ENCODE measurements around the gene DNAH3. TPM values are rescaled to one million over a fixed set of nuclear protein-coding genes. Genes with fewer than 3 reads are reported as not detected.

The DNAH3 gene
- total and polyA plus RNA-seq, 8 donors: 0.03 TPM; not detected in 7

DNA sequence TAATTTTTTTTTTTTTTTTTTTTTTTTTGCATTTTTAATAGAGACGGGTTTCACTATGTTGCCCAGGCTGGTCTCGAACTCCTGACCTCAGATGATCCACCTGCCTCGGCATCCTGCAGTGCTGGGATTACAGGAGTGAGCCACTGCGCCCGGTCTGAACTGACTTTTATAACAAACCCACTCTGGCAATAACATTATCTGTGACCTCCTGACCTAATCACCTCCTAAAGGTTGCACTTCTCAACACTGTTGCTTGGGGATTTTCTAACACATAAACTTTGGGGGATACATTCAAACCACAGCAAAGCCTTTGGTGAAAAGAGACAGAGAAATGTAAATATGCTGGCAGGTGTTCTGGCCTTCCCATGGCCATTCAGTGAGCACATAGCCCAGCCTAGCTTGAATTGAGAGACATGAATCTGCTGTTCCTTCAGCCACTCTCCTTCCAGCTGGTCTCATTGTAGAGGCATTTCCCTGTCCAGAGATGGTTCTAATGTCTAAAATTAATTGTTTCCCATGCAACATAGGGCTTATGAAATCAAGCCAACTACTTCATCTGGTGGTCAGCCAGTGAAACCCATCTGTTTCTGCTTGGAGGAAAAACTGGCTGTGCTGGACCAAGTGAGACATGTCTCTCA lies 221.8 kb downstream of the DNAH3 start:
- ATAC-seq: no peak
- Histone ChIP-seq H3K27ac (no peak overlapping the region), H3K9me3 (no peaks in the 10 kb centered on the region), H3K4me1 (no peaks in the 10 kb centered on the region), H3K27me3 (no peaks in the 10 kb centered on the region), H3K4me3 (no peak overlapping the region), H3K36me3 (no peaks in the 10 kb centered on the region)
- no peak for DNase-seq
- FAIRE-seq: no peak
- TF ChIP-seq, protein P1, sequence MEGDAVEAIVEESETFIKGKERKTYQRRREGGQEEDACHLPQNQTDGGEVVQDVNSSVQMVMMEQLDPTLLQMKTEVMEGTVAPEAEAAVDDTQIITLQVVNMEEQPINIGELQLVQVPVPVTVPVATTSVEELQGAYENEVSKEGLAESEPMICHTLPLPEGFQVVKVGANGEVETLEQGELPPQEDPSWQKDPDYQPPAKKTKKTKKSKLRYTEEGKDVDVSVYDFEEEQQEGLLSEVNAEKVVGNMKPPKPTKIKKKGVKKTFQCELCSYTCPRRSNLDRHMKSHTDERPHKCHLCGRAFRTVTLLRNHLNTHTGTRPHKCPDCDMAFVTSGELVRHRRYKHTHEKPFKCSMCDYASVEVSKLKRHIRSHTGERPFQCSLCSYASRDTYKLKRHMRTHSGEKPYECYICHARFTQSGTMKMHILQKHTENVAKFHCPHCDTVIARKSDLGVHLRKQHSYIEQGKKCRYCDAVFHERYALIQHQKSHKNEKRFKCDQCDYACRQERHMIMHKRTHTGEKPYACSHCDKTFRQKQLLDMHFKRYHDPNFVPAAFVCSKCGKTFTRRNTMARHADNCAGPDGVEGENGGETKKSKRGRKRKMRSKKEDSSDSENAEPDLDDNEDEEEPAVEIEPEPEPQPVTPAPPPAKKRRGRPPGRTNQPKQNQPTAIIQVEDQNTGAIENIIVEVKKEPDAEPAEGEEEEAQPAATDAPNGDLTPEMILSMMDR (IDR thresholded peaks at IDR 0.05): no peak
- intact Hi-C loops (cut with DNase I): no loop called here
- 88 to 91% methylated on average over 4 to 5 of the region's 5 CpGs for WGBS, 2 donors

DNA sequence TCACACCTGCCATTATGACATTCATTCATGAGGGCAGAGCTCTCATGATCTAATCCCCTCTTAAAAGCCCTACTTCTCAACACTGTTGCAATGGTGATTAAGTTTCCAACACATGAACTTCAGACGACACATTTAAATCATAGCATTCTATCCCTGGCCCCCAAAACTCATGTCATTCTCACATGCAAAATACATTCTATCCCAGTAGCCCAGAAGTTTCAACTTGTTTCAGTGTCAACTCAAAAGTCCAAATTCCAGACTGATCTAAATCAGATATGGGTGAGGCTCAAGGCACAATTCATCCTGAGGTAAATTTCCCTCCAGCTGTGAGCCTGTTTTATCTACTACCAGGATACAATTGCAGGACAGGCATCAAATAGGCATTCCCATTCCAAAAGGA lies 224.9 kb downstream of the DNAH3 start:
- Histone ChIP-seq H3K36me3 (no peaks in the 10 kb centered on the region), H3K4me3 (no peak overlapping the region), H3K27me3 (no peaks in the 10 kb centered on the region), H3K27ac (no peak overlapping the region), H3K9me3 (no peaks in the 10 kb centered on the region), H3K4me1 (no peaks in the 10 kb centered on the region)
- 93 to 100% methylated on average over 1 of the region's 1 CpG for WGBS, 2 donors
- ATAC-seq (no peak), DNase-seq (no peak), FAIRE-seq (no peak)
- intact Hi-C loops (cut with DNase I): no loop called here
- TF ChIP-seq, protein P1 (IDR thresholded peaks at IDR 0.05): no peak

DNA sequence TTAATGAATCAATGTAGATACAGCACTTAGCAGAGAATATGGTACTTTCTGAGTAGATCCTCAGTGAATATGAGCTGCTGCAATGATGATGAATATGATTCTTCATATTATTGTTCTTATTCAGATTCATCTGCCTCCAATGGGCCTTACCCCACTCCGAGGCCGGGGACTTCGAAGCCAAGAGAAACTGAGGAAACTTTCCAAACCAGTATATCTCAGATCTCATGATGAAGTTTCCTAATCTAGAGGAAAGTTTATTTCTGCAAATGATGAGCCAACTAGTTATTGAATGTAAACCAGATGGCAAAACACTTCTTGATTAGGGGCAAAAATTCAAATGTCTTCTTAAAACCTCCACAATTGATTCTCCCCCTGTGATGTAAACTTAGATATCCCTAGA lies 226.8 kb downstream of the DNAH3 start:
- H3K36me3 ChIP-seq: no peaks in the 10 kb centered on the region
- DNase-seq (no peak), ATAC-seq (no peak), FAIRE-seq (no peak)
- no peaks in the 10 kb centered on the region for H3K4me1 ChIP-seq
- 93% methylated on average over 3 of the region's 3 CpGs for WGBS, 2 donors
- TF ChIP-seq, protein P1 (IDR thresholded peaks at IDR 0.05): no peak
- no peaks in the 10 kb centered on the region for H3K27me3 ChIP-seq
- H3K9me3 ChIP-seq: no peaks in the 10 kb centered on the region
- H3K27ac ChIP-seq: no peak overlapping the region
- intact Hi-C loops (cut with DNase I): no loop called here
- H3K4me3 ChIP-seq: no peak overlapping the region

DNA sequence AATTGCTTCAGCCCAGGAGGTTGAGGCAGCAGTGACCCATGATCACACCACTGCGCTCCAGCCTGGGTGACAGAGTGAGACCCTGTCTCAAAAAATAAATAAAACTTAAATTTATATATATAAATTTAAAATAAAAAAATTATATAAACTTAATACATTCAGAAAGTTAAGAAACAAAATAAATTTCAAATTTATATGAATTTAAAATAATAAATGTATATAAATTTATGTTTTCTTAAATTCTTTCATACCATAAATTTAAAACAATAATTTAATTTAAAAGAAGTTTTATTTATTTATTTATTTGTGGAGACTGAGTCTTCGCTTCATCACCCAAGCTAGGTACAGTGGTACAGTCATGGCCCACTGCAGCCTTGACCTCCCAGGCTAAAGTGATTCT lies 229.8 kb downstream of the DNAH3 start:
- DNase-seq (no peak), FAIRE-seq (peak; percentile 78), ATAC-seq (no peak)
- no peaks in the 10 kb centered on the region for H3K9me3 ChIP-seq
- no peak overlapping the region for H3K4me3 ChIP-seq
- intact Hi-C loops (cut with DNase I): no loop called here
- H3K36me3 ChIP-seq: no peaks in the 10 kb centered on the region
- no peaks in the 10 kb centered on the region for H3K4me1 ChIP-seq
- 98 to 100% methylated on average over 2 of the region's 2 CpGs for whole genome bisulfite sequencing, 2 donors
- TF ChIP-seq, protein P1 (IDR thresholded peaks at IDR 0.05): no peak
- H3K27ac ChIP-seq: no peak overlapping the region
- H3K27me3 ChIP-seq: no peaks in the 10 kb centered on the region

DNA sequence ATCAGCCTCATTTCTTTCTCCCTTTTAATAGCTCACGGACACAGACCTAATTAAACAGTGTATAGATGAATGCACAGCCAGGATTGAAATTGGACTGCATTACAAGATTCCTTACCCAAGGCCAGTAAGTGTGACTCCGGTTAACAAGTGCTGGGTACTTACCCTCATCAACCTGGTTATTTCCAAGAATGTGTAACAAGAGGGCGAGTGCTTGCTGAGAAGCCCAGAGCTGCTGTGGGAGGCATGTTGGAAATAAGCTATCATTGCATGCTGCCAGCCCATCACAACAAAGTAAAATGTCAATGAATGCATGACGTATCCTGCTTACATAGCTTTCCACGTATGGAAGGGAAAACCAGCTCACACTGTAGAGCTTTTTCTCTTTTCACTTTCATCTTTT lies 230.6 kb downstream of the DNAH3 start:
- Histone ChIP-seq H3K27me3 (no peaks in the 10 kb centered on the region), H3K9me3 (no peaks in the 10 kb centered on the region), H3K4me3 (no peak overlapping the region), H3K36me3 (no peaks in the 10 kb centered on the region), H3K27ac (no peak overlapping the region), H3K4me1 (no peaks in the 10 kb centered on the region)
- no peak for DNase-seq
- WGBS, 2 donors: 93 to 95% methylated on average over 5 of the region's 5 CpGs
- ATAC-seq: no peak
- TF ChIP-seq, protein P1 (IDR thresholded peaks at IDR 0.05): no peak
- no peak for FAIRE-seq
- intact Hi-C loops (cut with DNase I): no loop called here
